HepG2 (cell line): ENCODE results near the gene NT5DC2. TPM values are rescaled to one million over a fixed set of nuclear protein-coding genes. Genes with fewer than 3 reads are reported as not detected.

Source experiments
- KLF15 ChIP-seq: sonication (generic); formaldehyde crosslinking; IDR thresholded peaks from 2 replicates; pipeline ENCODE4 v1.8.1; 2023; ENCODE audit warnings: borderline replicate concordance, mild to moderate bottlenecking, inconsistent platforms, missing genetic modification reagents, mixed read lengths
- SPEN ChIP-seq: sonication (generic); formaldehyde crosslinking; IDR thresholded peaks from 2 replicates; pipeline ENCODE4 v1.5.1; 2020; ENCODE audit warnings: low read depth, mild to moderate bottlenecking, missing genetic modification reagents
- ZBTB10 ChIP-seq: sonication (generic); formaldehyde crosslinking; IDR thresholded peaks from 2 replicates; pipeline ENCODE4 v1.4.0; 2020; ENCODE audit warnings: missing genetic modification reagents, borderline replicate concordance
- ZNF160 ChIP-seq: sonication (generic); formaldehyde crosslinking; IDR thresholded peaks from 2 replicates; pipeline ENCODE4 v1.8.0; 2022; ENCODE audit warnings: mild to moderate bottlenecking, inconsistent platforms, missing genetic modification reagents
- ZNF34 ChIP-seq: sonication (generic); formaldehyde crosslinking; IDR thresholded peaks from 2 replicates; pipeline ENCODE4 v1.4.0; 2020; ENCODE audit warnings: mild to moderate bottlenecking, missing genetic modification reagents, borderline replicate concordance
- ZNF816 ChIP-seq: sonication (generic); formaldehyde crosslinking; IDR thresholded peaks from 2 replicates; pipeline ENCODE4 v1.8.0; 2022; ENCODE audit warnings: missing genetic modification reagents, mild to moderate bottlenecking, borderline replicate concordance
- polyA plus RNA-seq, 8 experiments: library from polyadenylated mRNA; depleted of rRNA in 3 of 8; stranded (reverse) in 7 of 8; unstranded in 1 of 8; fragments of >200 nt; fragmentation: Illumina TruSeq in 4 of 8; extraction: Trizol in 4 of 8; gene quantifications; 2 replicates each; pipeline versions ENCODE4 v1.2.1 to v1.2.3, GENCODE V29; 2011 to 2016; ENCODE audit warnings: low read depth in 4 of 8, missing spikeins in 1 of 8, mixed read lengths in 1 of 8; ENCODE audit not compliant: insufficient read depth in 1 of 8
- total RNA-seq, 5 experiments: library from RNA; depleted of rRNA; stranded (reverse); fragments of >200 nt; fragmentation: Illumina TruSeq; extraction: Trizol; gene quantifications; 2 replicates each; pipeline ENCODE4 v1.2.3, GENCODE V29; 2016; ENCODE audit warnings: low read depth in 1 of 5
- TF ChIP-seq, protein P1 (sequence below): sonication (generic); formaldehyde crosslinking; IDR thresholded peaks from 2 replicates; pipeline ENCODE4; 2020; ENCODE audit warnings: missing genetic modification reagents, mild to moderate bottlenecking, borderline replicate concordance
- TF ChIP-seq, protein P2 (sequence below): sonication (generic); formaldehyde crosslinking; IDR thresholded peaks from 2 replicates; pipeline ENCODE4 v1.5.0; 2020; ENCODE audit warnings: missing genetic modification reagents
- TF ChIP-seq, protein P3 (sequence below): sonication (generic); formaldehyde crosslinking; conservative IDR thresholded peaks from 2 replicates; pipeline ENCODE4 v1.5.0; 2020; ENCODE audit warnings: missing genetic modification reagents
- TF ChIP-seq, protein P4 (sequence below): sonication (generic); formaldehyde crosslinking; IDR thresholded peaks from 2 replicates; pipeline ENCODE4 v1.5.1; 2020; ENCODE audit warnings: missing genetic modification reagents, mild to moderate bottlenecking, borderline replicate concordance
- TF ChIP-seq, protein P5 (sequence below): IDR thresholded peaks from 2 replicates; pipeline ENCODE4 v1.6.1; 2016; ENCODE audit warnings: missing biosample characterization, missing genetic modification reagents, low read depth
- TF ChIP-seq, protein P6 (sequence below): IDR thresholded peaks from 2 replicates; pipeline ENCODE4 v1.6.1; 2018; ENCODE audit warnings: missing genetic modification reagents

Gene NT5DC2
- total and polyA plus RNA-seq, 2 of the 13 experiments (the other 11 are each of a cell fraction or from before 2014, with no cell fraction given) = 131 to 240 TPM

GRCh38 chr3:52536369-52537164 is 2.9 kb upstream of the NT5DC2 start, which contains the start of gene UQCC5 (continued):
- TF ChIP-seq, protein P1, sequence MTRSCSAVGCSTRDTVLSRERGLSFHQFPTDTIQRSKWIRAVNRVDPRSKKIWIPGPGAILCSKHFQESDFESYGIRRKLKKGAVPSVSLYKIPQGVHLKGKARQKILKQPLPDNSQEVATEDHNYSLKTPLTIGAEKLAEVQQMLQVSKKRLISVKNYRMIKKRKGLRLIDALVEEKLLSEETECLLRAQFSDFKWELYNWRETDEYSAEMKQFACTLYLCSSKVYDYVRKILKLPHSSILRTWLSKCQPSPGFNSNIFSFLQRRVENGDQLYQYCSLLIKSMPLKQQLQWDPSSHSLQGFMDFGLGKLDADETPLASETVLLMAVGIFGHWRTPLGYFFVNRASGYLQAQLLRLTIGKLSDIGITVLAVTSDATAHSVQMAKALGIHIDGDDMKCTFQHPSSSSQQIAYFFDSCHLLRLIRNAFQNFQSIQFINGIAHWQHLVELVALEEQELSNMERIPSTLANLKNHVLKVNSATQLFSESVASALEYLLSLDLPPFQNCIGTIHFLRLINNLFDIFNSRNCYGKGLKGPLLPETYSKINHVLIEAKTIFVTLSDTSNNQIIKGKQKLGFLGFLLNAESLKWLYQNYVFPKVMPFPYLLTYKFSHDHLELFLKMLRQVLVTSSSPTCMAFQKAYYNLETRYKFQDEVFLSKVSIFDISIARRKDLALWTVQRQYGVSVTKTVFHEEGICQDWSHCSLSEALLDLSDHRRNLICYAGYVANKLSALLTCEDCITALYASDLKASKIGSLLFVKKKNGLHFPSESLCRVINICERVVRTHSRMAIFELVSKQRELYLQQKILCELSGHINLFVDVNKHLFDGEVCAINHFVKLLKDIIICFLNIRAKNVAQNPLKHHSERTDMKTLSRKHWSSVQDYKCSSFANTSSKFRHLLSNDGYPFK (CRISPR knock-in tag) = peak; percentile 88
- 0 out of 2 replicates have a peak, but pooled peaks have one; percentile 26 for TF ChIP-seq ZNF816 (CRISPR knock-in tag)
- TF ChIP-seq KLF15 (CRISPR knock-in tag) = 0 out of 2 replicates have a peak, but pooled peaks have one; percentile 75
- TF ChIP-seq, protein P2, sequence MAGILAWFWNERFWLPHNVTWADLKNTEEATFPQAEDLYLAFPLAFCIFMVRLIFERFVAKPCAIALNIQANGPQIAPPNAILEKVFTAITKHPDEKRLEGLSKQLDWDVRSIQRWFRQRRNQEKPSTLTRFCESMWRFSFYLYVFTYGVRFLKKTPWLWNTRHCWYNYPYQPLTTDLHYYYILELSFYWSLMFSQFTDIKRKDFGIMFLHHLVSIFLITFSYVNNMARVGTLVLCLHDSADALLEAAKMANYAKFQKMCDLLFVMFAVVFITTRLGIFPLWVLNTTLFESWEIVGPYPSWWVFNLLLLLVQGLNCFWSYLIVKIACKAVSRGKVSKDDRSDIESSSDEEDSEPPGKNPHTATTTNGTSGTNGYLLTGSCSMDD (CRISPR knock-in tag) = no peak
- TF ChIP-seq, protein P3, sequence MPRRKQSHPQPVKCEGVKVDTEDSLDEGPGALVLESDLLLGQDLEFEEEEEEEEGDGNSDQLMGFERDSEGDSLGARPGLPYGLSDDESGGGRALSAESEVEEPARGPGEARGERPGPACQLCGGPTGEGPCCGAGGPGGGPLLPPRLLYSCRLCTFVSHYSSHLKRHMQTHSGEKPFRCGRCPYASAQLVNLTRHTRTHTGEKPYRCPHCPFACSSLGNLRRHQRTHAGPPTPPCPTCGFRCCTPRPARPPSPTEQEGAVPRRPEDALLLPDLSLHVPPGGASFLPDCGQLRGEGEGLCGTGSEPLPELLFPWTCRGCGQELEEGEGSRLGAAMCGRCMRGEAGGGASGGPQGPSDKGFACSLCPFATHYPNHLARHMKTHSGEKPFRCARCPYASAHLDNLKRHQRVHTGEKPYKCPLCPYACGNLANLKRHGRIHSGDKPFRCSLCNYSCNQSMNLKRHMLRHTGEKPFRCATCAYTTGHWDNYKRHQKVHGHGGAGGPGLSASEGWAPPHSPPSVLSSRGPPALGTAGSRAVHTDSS (CRISPR knock-in tag) = no peak
- TF ChIP-seq ZNF160 (CRISPR knock-in tag) = peak; percentile 90
- TF ChIP-seq, protein P4, sequence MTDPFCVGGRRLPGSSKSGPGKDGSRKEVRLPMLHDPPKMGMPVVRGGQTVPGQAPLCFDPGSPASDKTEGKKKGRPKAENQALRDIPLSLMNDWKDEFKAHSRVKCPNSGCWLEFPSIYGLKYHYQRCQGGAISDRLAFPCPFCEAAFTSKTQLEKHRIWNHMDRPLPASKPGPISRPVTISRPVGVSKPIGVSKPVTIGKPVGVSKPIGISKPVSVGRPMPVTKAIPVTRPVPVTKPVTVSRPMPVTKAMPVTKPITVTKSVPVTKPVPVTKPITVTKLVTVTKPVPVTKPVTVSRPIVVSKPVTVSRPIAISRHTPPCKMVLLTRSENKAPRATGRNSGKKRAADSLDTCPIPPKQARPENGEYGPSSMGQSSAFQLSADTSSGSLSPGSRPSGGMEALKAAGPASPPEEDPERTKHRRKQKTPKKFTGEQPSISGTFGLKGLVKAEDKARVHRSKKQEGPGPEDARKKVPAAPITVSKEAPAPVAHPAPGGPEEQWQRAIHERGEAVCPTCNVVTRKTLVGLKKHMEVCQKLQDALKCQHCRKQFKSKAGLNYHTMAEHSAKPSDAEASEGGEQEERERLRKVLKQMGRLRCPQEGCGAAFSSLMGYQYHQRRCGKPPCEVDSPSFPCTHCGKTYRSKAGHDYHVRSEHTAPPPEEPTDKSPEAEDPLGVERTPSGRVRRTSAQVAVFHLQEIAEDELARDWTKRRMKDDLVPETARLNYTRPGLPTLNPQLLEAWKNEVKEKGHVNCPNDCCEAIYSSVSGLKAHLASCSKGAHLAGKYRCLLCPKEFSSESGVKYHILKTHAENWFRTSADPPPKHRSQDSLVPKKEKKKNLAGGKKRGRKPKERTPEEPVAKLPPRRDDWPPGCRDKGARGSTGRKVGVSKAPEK (CRISPR knock-in tag) = no peak
- peak; percentile 79 for TF ChIP-seq SPEN (CRISPR knock-in tag)
- TF ChIP-seq, protein P5, sequence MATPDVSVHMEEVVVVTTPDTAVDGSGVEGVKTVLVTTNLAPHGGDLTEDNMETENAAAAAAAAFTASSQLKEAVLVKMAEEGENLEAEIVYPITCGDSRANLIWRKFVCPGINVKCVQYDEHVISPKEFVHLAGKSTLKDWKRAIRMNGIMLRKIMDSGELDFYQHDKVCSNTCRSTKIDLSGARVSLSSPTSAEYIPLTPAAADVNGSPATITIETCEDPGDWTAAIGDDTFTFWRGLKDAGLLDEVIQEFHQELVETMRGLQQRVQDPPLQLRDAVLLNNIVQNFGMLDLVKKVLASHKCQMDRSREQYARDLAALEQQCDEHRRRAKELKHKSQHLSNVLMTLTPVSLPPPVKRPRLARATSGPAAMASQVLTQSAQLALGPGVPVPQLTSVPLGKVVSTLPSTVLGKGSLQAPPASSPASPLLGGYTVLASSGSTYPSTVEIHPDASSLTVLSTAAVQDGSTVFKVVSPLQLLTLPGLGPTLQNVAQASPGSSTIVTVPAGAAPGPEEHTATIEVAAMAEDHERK (CRISPR knock-in tag) = no peak
- TF ChIP-seq ZNF34 (CRISPR knock-in tag) = 0 out of 2 replicates have a peak, but pooled peaks have one; percentile 71
- no peak; the same call in 1 of the 2 replicates for TF ChIP-seq ZBTB10
- TF ChIP-seq, protein P6, sequence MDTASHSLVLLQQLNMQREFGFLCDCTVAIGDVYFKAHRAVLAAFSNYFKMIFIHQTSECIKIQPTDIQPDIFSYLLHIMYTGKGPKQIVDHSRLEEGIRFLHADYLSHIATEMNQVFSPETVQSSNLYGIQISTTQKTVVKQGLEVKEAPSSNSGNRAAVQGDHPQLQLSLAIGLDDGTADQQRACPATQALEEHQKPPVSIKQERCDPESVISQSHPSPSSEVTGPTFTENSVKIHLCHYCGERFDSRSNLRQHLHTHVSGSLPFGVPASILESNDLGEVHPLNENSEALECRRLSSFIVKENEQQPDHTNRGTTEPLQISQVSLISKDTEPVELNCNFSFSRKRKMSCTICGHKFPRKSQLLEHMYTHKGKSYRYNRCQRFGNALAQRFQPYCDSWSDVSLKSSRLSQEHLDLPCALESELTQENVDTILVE (CRISPR knock-in tag) = peak; percentile 62; the same call in 1 of the 2 replicates
